Uterus (tissue), 2 donors: ENCODE measurements around the gene SYN1.

Experiments used
- CTCF ChIP-seq, 4 experiments: fragments of 200-600 bp in 2 of 4; fragments of 450-650 bp in 2 of 4; sonication (generic) in 2 of 4; IDR thresholded peaks; one replicate each; pipeline ENCODE4 v1.5.1; 2016 to 2019; ENCODE audit warnings: antibody characterized with exemption in 4 of 4, mild to moderate bottlenecking in 2 of 4, moderate library complexity in 1 of 4
- POLR2A ChIP-seq, 2 donors: fragments of 450-650 bp; IDR thresholded peaks; one replicate each; pipeline ENCODE4 v1.6.1; 2016; ENCODE audit warnings: antibody characterized with exemption in 2 of 2, mild to moderate bottlenecking in 1 of 2, moderate library complexity in 1 of 2

GRCh38 chrX:47648376-47648775 is 28.7 kb upstream of the SYN1 start:
- TF ChIP-seq CTCF (IDR thresholded peaks at IDR 0.05), result no peak
- TF ChIP-seq POLR2A (IDR thresholded peaks at IDR 0.05), result no peak
